HG02981 (cell line): Measurements from ENCODE around the gene OLA1.

Source experiments
- ATAC-seq: cut with Tn5 transposase; IDR thresholded peaks from one replicate; pipeline ENCODE4 v1.9.1; 2021; ENCODE audit warnings: mild to moderate bottlenecking, moderate library complexity; ENCODE audit not compliant: unreplicated experiment

The OLA1 gene

GRCh38 chr2:174071321-174071720 is 177.0 kb downstream of the OLA1 start:
- ATAC-seq: no peak

DNA sequence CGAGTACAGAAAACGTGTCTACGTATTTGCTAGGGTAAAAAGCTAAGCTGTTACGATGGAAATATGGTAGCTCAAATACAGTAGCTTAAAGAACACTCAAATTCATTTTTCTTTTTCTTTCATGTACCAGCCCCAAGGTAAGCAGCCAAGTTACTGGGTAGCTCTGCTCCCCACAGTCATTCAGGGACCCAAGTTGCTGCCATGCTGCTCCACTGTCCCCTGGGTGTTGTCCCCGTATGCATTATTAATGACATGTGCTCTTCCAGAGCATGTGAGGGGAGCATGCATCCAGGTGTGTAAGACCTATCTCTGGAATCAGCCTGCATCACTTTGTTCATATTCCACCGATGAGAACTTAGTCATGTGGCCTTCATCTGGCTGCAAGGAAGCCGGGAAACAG is 178.1 kb downstream of the OLA1 start:
- no peak for ATAC-seq

GRCh38 chr2:174067815-174068214 is 180.5 kb downstream of the OLA1 start:
- ATAC-seq: no peak

DNA sequence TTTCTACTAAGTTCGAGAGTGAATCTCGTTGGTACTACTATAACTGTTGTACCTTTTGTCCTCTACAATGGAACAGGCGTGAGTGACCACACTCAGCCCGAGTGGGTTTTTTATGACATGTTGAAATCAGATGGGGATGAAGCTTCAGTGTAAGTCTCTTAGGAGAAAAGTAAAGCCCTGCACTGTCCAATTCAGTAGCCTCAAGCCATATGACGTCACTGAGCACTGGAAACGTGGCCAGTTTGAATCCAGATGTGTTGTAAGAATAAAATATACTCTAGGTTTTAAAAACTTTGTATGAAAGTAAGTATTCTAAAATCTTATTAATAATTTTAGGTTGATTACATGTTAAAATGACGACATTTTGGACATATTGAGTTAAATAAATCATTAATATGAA is 181.5 kb downstream of the OLA1 start:
- ATAC-seq: no peak

DNA sequence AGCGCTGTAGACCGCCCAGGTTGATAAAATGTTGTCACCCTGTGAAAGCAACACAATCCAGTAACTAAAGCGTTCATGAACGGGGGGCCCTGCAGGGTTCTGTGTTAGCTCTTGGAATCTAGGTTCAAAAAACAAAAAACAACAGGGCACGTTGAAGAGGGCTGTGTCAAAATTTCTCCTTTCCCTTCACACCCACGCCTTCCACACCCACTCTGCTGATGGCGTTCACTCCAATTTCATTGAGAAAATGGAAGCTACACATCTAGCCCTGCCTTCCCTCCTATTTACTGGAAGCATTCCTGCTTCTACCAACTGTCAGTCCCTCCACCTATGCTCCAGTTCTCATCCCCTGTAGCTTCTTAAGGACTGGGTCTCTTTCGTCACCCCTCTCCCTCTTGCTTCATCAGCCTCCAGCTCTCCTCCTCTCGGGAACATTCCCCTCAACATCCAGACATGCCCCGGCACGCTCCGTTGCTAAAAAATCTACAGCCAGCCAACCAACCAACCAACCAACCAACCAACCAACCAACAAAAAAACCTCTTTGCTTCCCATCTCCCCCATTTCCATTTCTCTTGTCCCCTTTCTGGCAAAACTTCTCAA is 184.7 kb downstream of the OLA1 start:
- ATAC-seq: no peak

DNA sequence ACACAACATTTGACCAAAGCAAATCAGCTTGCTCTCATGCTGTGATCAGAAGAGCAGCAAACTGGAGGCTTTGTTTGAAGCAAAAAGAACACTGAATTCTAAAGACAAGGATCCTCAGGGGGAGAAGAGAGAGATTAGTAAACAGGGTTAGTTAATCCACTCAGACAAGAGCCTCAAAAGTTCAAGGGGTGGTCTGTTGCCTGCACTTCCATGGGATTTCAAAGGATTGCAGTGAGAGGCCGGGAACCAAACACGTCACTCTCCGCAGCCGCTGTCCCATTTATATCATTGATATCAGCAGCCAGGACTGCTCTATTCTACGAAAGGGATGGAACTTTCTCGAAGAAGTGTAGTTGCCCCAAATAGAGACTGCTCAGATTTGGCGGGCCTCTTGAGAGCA is 185.4 kb downstream of the OLA1 start:
- ATAC-seq: no peak

DNA sequence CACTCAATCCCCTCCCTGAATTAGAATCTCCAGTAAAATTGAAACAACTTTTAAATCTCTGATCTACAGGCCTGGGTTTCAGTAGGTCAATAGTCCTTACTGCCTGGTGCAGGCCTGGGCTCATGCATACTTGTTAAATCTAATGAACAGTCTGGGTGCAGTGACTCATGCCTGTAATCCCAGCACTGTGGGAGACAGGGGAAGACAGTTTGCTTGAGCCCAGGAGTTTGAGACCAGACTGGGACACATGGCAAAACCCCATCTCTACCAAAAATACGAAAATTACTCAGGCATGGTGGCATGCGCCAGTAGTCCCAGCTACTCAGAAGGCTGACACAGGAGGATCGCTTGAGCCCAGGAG is 188.5 kb downstream of the OLA1 start:
- ATAC-seq: no peak

- ATAC-seq: no peak
These were observed 189.0 kb downstream of the OLA1 start for GRCh38 chr2:174059178-174059883.

DNA sequence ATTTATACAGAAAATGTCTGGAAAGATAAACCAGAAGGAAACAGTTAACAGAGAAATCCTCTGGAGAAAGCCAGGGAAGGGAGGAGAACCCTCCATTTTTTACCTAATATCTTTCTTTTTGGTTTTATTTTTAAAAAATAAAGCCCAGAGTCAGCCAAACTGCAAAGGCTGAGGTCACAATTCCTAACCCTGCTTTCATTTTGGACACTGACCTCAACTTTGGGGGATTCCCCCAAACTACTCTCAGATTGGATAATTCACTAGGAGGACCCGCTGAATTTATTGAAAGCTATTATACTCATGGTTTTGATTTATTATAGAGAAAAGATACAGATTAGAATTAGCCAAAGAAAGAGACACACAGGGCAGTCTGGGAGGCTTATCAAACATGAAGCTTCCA is 189.9 kb downstream of the OLA1 start:
- no peak for ATAC-seq

DNA sequence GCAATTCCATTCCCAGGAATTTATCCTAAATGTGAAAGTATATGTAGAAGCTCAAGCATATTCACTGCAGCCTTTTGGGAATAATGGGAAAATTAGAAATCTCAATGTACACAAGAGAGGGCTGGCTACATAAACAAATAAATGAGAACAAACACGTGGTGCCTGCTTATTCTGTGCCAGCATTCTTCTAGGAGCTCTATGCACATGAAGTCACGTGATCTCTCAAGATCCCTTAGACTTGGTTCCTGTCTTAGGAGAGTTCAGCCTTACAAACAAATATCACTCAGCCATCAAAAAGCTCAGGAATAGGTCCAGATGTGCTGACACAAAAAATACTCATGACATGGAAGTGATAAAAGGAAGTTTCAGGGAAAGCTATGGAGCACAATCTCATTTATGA is 190.3 kb downstream of the OLA1 start:
- ATAC-seq: no peak

GRCh38 chr2:174054926-174055325 is 193.4 kb downstream of the OLA1 start:
- no peak for ATAC-seq

DNA sequence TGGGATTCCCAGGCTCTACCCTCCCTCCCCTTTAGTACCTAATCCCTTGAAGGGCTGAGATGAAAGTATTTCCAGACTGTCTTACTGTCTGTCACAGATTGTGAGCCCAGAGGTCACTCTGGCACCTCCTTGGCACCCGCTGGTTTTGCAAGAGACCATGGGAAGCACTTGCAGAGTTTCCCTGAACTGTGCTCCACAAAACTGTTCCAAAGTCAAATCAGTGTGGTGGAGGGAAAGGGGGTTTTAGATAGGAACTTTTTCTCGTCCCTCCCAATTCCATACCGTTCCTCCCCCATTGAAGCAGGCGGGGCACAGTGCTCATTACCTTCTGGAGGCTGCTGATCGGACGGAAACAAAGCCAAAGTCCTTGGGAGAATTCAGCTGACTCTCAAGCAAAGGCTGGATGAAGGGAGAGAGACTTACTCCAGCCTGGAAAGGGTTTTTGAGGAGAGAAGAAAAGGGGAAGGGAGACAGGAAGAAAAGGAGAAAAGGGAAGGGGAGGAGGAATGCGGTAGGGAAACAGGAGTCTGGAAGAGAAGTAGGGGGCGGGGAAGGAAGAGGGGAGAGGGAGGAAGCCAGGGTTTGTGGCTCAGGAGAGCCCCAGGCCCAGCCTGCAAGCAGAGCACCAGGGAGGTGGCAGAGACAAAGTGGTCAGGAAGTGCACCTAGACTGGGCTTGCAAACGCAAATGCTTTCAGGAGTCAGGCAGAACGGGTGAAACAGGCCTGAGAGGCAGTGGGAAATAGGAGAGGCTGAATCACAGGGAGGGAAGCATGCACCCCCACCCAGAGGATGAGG is 194.8 kb downstream of the OLA1 start:
- no peak for ATAC-seq

DNA sequence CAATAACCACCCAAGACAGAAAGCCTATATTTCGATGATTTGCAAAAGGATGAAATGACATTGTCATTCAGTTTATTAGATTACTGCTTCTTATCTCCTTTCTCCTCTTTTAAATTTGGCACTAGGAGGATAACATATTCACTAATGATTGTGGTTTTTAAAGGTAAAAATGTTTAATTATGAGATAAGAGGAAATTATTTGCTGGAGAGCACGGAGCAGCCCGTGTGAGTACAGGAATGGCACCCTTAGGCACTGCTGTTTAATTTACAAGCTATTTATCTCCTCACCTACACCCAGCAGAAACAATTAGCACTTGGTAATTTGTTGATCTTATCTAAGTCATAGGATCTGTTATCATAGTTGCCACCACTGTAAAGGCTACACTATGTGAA is 195.8 kb downstream of the OLA1 start:
- no peak for ATAC-seq

DNA sequence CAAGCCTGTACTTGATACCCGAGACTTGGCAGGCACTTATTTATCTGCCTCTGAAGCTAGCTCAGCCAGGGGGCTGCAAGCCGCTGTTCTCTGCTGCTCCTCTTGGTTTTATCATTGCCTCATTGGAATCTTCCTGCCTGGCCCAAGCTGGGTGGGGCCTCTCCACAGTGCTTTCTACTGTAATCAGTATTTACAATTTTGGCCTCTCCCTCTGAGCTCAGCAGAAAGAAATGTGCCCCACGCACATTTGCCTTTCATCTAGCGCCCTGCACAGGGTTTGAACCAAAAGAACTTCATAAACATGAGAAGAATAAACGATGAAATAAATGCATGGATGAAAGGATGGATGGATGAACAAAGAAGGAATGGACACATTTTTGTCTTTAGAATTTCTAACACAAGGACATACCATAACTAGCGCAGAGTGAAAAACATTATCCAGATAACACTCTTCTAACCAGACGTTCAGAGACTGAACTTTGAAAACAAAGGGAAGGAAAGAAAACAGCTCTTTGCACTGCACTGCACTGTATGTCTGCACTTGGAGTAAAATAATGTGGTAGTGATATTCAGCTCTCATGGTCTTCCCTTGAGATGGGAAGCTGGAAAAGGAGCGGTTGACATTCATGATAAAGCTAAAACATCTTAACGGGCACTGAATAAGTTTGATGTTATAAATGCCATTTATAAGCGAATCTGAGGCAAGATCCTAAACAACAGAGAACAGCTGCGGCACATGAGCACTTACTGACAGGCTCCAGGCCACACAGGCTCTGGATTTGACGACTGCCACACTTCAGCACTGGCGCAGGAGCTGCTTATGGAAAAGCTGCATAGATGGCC is 196.4 kb downstream of the OLA1 start:
- no peak for ATAC-seq

DNA sequence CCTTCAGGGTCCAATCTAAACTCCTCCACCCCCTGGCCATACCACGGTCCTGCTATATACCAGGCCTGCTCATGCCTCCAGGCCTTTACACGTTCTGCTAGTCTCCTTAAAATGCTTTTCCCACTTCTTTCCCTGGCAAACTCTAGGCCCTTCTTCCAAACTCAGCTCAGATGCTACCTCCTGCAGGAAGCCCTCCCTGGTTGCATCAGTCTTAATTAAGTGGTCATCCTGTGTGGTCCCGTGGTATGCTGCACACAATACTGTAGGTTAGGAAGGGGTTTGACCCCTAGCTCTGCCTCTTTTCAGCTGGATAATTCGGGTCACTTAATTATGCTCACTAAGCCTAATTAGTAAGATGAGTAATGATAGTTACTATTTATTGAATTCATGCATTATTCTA is 197.3 kb downstream of the OLA1 start:
- ATAC-seq: no peak

DNA sequence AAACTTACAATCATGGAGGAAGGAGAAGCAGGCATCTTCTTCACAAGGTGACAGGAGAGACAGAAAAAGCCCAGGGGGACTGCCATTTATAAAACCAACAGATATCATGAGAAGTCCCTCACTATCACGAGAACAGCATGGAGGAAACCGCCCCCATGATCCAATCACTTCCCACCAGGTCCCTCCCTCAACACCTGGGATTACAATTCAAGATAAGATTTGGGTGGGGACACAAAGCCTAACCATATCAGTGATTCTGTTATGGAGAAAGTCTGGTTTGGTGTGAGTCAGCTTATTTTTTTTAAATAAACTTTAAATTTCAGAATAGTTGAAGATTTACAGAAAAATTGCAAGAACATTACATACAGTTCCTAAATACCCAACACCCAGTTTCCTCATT is 198.4 kb downstream of the OLA1 start:
- ATAC-seq: no peak

DNA sequence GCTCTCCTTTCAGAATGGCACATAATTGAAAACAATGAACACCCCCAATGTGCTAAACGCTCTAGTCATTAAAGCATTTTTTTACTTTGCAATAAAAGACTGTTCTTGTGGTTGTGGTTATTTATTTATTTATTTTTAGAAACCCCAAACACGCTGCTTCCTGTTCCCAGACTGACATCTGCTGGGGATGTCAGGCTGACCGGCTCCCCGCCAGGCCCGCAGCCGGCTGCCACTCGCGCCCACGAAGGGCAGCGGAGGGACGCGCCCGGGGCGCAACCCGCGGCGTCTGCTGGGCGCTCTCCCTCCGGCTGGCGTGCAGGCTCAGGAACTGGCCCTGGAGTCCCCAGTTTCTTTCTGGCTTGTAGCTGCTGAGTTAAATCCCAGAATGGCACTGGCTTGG is 200.1 kb downstream of the OLA1 start:
- no peak for ATAC-seq

DNA sequence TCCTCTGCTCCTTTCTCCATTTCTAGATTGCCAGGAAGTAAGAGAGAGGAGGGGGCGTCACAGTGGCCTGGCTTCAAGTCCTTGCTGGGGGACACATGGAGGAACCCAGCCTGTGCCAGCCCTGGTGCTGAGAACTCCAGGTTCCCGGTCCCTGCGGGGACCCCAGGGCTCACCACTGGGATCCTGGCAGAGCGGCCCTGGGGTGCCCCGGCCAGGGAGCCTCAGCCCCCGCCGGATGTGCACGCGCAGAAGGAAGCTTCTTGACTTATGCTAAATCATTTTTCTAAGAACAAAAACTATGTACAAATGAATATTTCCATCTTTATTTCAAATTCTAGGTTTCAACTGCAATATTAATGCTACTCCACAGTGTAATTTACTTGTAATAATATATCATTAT is 200.6 kb downstream of the OLA1 start:
- ATAC-seq: no peak

DNA sequence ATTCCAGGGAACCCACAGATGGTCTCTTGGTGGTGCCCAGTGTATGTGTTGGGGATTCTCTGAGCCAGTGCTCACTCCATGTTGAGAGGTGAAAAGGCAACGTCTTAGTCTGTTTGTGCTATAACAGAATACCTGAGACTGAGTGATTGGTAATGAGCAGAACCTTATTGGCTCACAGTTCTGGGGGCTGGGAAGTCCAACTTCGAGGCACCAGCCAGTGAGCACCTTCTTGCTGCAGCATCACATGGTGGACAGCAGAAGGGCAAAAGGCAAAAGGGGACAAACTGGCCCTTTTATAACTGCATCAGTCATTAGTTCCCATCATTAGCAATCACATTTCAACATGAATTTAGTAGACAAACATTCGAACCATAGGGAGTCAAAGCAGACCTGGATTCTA is 202.2 kb downstream of the OLA1 start:
- no peak for ATAC-seq

- no peak for ATAC-seq
These were observed 203.8 kb downstream of the OLA1 start for GRCh38 chr2:174044556-174044955.

GRCh38 chr2:174040417-174040701 is 208.0 kb downstream of the OLA1 start:
- no peak for ATAC-seq
